Effector memory CD8-positive, alpha-beta T cell (primary cell): ENCODE measurements around the gene SLC41A1.

Experiments used
- ATAC-seq: fragments of 150-1000 bp; cut with Tn5 transposase; replicated peaks from 2 replicates; pipeline ENCODE4 v1.10.0; 2021; ENCODE audit warnings: mild to moderate bottlenecking, moderate library complexity
- DNase-seq, 3 experiments: peaks; one replicate each; pipeline ENCODE4 v3.0.0; 2021
- H3K27ac Mint-ChIP-seq, 2 donors: one replicate each; pipeline ENCODE4 v1.8.0; 2022; ENCODE audit warnings: mild to moderate bottlenecking in 2 of 2, mixed read lengths in 2 of 2, moderate library complexity in 2 of 2
- H3K27me3 Mint-ChIP-seq, 2 donors: one replicate each; pipeline ENCODE4 v1.8.0; 2022; ENCODE audit warnings: mixed read lengths in 2 of 2
- H3K36me3 Mint-ChIP-seq: one replicate; pipeline ENCODE4 v1.8.0; 2022; ENCODE audit warnings: mild to moderate bottlenecking, moderate library complexity, mixed read lengths; ENCODE audit not compliant: insufficient read depth
- H3K4me1 Mint-ChIP-seq, 2 donors: one replicate each; pipeline ENCODE4 v1.8.0; 2022; ENCODE audit warnings: low read depth in 2 of 2, mixed read lengths in 2 of 2
- H3K4me3 Mint-ChIP-seq, 2 donors: one replicate each; pipeline ENCODE4 v1.8.0; 2022; ENCODE audit warnings: mild to moderate bottlenecking in 2 of 2, mixed read lengths in 2 of 2, moderate library complexity in 2 of 2
- H3K9me3 Mint-ChIP-seq, 2 donors: one replicate each; pipeline ENCODE4 v1.8.0; 2022; ENCODE audit warnings: mixed read lengths in 2 of 2

SLC41A1 gene

GRCh38 chr1:205774198-205775014, 38.6 kb downstream of the SLC41A1 start:
- Mint-ChIP-seq H3K36me3 (peaks cover 57% of the 10 kb centered on the region), H3K4me1 (peaks cover 50 to 67% of the 10 kb centered on the region in 2 donors), H3K9me3 (no peaks in the 10 kb centered on the region), H3K27ac (peak overlapping the region; percentile 97 to 100), H3K27me3 (no peaks in the 10 kb centered on the region), H3K4me3 (peak overlapping the region; percentile 89 to 97)
- ATAC-seq (peak; percentile 40), DNase-seq (peak; percentile 33 to 42 (median 40))

GRCh38 chr1:205772607-205773032, 40.4 kb downstream of the SLC41A1 start:
- no peaks in the 10 kb centered on the region for H3K27me3 Mint-ChIP-seq
- DNase-seq (no peak), ATAC-seq (no peak)
- H3K36me3 Mint-ChIP-seq: peaks cover 75% of the 10 kb centered on the region
- H3K27ac Mint-ChIP-seq: peak overlapping the region; percentile 97 to 100
- peak overlapping the region; percentile 89 to 97 for H3K4me3 Mint-ChIP-seq
- H3K4me1 Mint-ChIP-seq: peaks cover 42 to 61% of the 10 kb centered on the region in 2 donors
- H3K9me3 Mint-ChIP-seq: no peaks in the 10 kb centered on the region

- H3K4me1 Mint-ChIP-seq: peaks cover 38 to 61% of the 10 kb centered on the region in 2 donors
- H3K9me3 Mint-ChIP-seq: no peaks in the 10 kb centered on the region
- DNase-seq: no peak
- peak overlapping the region in 1 of 2 donors; percentile 31 for H3K4me3 Mint-ChIP-seq
- no peak for ATAC-seq
- H3K27ac Mint-ChIP-seq: peak overlapping the region; percentile 97 to 100
- H3K36me3 Mint-ChIP-seq: peaks cover 80% of the 10 kb centered on the region
- no peaks in the 10 kb centered on the region for H3K27me3 Mint-ChIP-seq
Observed at GRCh38 chr1:205770618-205771017, 42.4 kb downstream of the SLC41A1 start.

- no peaks in the 10 kb centered on the region for H3K27me3 Mint-ChIP-seq
- DNase-seq (no peak), ATAC-seq (no peak)
- H3K36me3 Mint-ChIP-seq: peaks cover 73% of the 10 kb centered on the region
- peak overlapping the region; percentile 97 to 100 for H3K27ac Mint-ChIP-seq
- H3K9me3 Mint-ChIP-seq: no peaks in the 10 kb centered on the region
- peaks cover 33 to 56% of the 10 kb centered on the region in 2 donors for H3K4me1 Mint-ChIP-seq
- no peak overlapping the region for H3K4me3 Mint-ChIP-seq
Observed at GRCh38 chr1:205769641-205770365, 43.2 kb downstream of the SLC41A1 start.

- Mint-ChIP-seq H3K4me3 (no peak overlapping the region), H3K27ac (peak overlapping the region; percentile 55 to 77), H3K27me3 (no peaks in the 10 kb centered on the region), H3K4me1 (peaks cover 14 to 31% of the 10 kb centered on the region in 2 donors), H3K36me3 (peaks cover 48% of the 10 kb centered on the region), H3K9me3 (no peaks in the 10 kb centered on the region)
- DNase-seq: no peak
- no peak for ATAC-seq
Observed at GRCh38 chr1:205767248-205767647, 45.8 kb downstream of the SLC41A1 start.

GRCh38 chr1:205766570-205766969, 46.4 kb downstream of the SLC41A1 start:
- H3K9me3 Mint-ChIP-seq: no peaks in the 10 kb centered on the region
- H3K27ac Mint-ChIP-seq: peak overlapping the region; percentile 80
- H3K4me1 Mint-ChIP-seq: peaks cover 7 to 26% of the 10 kb centered on the region in 2 donors

GRCh38 chr1:205766038-205766437, 47.0 kb downstream of the SLC41A1 start:
- H3K4me1 Mint-ChIP-seq: peaks cover 4 to 21% of the 10 kb centered on the region in 2 donors
- no peak for DNase-seq
- no peaks in the 10 kb centered on the region for H3K9me3 Mint-ChIP-seq
- H3K4me3 Mint-ChIP-seq: no peak overlapping the region
- peaks cover 38% of the 10 kb centered on the region for H3K36me3 Mint-ChIP-seq
- no peaks in the 10 kb centered on the region for H3K27me3 Mint-ChIP-seq
- ATAC-seq: no peak
- H3K27ac Mint-ChIP-seq: peak overlapping the region; percentile 80

More at GRCh38 chr1:205766570-205766969, 46.4 kb downstream of the SLC41A1 start:
- Mint-ChIP-seq H3K4me3 (no peak overlapping the region), H3K27me3 (no peaks in the 10 kb centered on the region), H3K36me3 (peaks cover 42% of the 10 kb centered on the region)
- ATAC-seq: no peak
- no peak for DNase-seq

GRCh38 chr1:205764578-205764977, 48.4 kb downstream of the SLC41A1 start:
- Mint-ChIP-seq H3K27ac (no peak overlapping the region), H3K4me1 (peaks cover 4 to 9% of the 10 kb centered on the region in 2 donors), H3K9me3 (no peaks in the 10 kb centered on the region), H3K27me3 (no peaks in the 10 kb centered on the region), H3K36me3 (peaks cover 25% of the 10 kb centered on the region), H3K4me3 (no peak overlapping the region)
- ATAC-seq: no peak
- no peak for DNase-seq

GRCh38 chr1:205763980-205764379, 49.0 kb downstream of the SLC41A1 start:
- Mint-ChIP-seq H3K27ac (no peak overlapping the region), H3K36me3 (peaks cover 19% of the 10 kb centered on the region), H3K4me3 (no peak overlapping the region), H3K27me3 (no peaks in the 10 kb centered on the region), H3K4me1 (peaks cover 4 to 9% of the 10 kb centered on the region in 2 donors), H3K9me3 (no peaks in the 10 kb centered on the region)
- DNase-seq (no peak), ATAC-seq (no peak)

GRCh38 chr1:205760606-205761005, 52.4 kb downstream of the SLC41A1 start:
- ATAC-seq (no peak), DNase-seq (no peak)
- H3K4me3 Mint-ChIP-seq: no peak overlapping the region
- H3K27ac Mint-ChIP-seq: peak overlapping the region in 1 of 2 donors; percentile 62
- H3K27me3 Mint-ChIP-seq: no peaks in the 10 kb centered on the region
- H3K4me1 Mint-ChIP-seq: no peaks in the 10 kb centered on the region
- peaks cover 4% of the 10 kb centered on the region for H3K36me3 Mint-ChIP-seq
- H3K9me3 Mint-ChIP-seq: no peaks in the 10 kb centered on the region

GRCh38 chr1:205756552-205756951, 56.4 kb downstream of the SLC41A1 start:
- DNase-seq (no peak), ATAC-seq (no peak)
- Mint-ChIP-seq H3K4me3 (no peak overlapping the region), H3K27ac (no peak overlapping the region), H3K4me1 (peaks cover 0 to 4% of the 10 kb centered on the region in 2 donors), H3K9me3 (no peaks in the 10 kb centered on the region), H3K36me3 (peaks cover 4% of the 10 kb centered on the region), H3K27me3 (no peaks in the 10 kb centered on the region)

GRCh38 chr1:205754857-205755256, 58.1 kb downstream of the SLC41A1 start:
- ATAC-seq (no peak), DNase-seq (no peak)
- Mint-ChIP-seq H3K27ac (no peak overlapping the region), H3K36me3 (peaks cover 8% of the 10 kb centered on the region), H3K27me3 (no peaks in the 10 kb centered on the region), H3K4me1 (peaks cover 0 to 13% of the 10 kb centered on the region in 2 donors), H3K4me3 (no peak overlapping the region), H3K9me3 (no peaks in the 10 kb centered on the region)

- Mint-ChIP-seq H3K4me1 (peaks cover 19 to 33% of the 10 kb centered on the region in 2 donors), H3K4me3 (peak overlapping the region; percentile 91 to 94), H3K9me3 (no peaks in the 10 kb centered on the region), H3K27me3 (no peaks in the 10 kb centered on the region), H3K27ac (peak overlapping the region; percentile 97 to 98), H3K36me3 (peaks cover 20% of the 10 kb centered on the region)
- ATAC-seq (no peak), DNase-seq (no peak)
Observed at GRCh38 chr1:205751036-205751651, 61.9 kb downstream of the SLC41A1 start.
